Activated CD4-positive, CD25-positive, alpha-beta regulatory T cell treated with anti-CD3 and anti-CD28 coated beads, Interleukin-2, amount 50 U/mL, for 24 hours (primary cell): ENCODE data around the gene GPSM3.
"Not testable (repeated sequence)": the region's sequence is repeated elsewhere in the genome, so short reads cannot be mapped to it uniquely, and the experiment has no call there.

Source experiments
- ATAC-seq, 2 donors: fragments of 150-1000 bp; cut with Tn5 transposase; one replicate each; pipeline ENCODE4 v1.10.0; 2021; ENCODE audit warnings: mild to moderate bottlenecking in 1 of 2, moderate library complexity in 1 of 2

Gene GPSM3, protein sequence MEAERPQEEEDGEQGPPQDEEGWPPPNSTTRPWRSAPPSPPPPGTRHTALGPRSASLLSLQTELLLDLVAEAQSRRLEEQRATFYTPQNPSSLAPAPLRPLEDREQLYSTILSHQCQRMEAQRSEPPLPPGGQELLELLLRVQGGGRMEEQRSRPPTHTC

DNA sequence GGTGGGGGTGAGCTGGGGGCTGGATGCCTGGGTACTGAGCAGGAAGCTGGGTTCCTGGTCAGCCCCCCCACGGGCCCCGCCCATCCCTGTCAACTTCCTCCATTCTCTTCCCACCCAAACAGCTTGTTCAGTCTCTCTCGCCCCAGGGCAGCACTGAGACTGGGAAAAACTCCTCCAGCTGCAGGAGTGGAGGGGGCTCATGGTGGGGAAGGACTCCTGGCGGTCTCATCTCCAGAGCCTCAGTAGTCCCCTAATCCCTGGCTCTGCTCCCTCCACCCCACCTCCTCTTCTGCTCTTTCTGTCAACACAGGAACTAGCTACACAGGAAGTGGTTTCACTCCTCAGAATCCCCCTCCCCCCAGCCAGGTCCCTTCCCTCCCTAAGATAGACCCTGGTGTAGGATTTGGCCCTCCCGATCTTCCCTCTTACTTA, at the start of gene GPSM3:
Gene GPSM3, minus strand, starts transcription at position 36 of the 432 bp plus-strand sequence. CDS start 130 bp downstream, outside the sequence.
- ATAC-seq = no peak

DNA sequence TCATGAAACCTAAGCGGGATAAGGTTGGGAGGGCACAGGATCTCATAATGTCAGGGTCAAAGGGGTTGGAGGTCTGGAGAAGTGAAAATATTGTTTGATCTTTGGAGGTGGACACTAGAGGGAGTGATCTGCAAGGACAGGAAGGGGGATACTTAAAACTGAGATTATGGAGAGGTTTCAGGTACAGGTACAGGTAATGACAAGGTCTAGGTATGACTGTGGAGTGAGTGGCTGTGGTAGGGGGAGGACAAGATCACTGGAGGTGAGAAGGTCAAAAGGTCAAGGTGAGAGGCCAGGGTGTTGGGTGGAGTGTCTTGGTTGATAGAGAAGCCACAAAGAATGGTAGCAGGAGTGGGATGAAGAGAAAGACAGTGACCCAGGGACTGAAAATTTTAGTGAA, 48.2 kb upstream of the GPSM3 start:
- no peak for ATAC-seq

DNA sequence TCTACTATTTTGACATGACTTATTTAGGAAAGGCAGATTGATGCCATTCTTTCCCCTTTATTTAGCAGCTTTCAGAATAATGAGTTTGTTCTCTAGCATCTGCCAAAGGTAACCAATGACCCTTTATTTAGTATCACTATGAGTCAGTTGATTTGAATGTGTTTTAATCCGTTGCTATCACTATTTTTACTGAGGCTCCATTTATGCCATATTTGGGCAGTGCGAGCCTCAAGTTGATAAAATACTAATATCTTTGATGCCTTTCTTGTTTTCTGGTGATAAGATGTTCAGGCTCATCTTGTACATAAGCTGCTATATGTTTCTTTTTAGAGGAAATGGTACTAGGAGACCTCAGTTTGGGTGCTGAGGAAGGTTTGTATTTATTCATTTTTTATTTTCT, 47.0 kb upstream of the GPSM3 start:
- no peak for ATAC-seq

DNA sequence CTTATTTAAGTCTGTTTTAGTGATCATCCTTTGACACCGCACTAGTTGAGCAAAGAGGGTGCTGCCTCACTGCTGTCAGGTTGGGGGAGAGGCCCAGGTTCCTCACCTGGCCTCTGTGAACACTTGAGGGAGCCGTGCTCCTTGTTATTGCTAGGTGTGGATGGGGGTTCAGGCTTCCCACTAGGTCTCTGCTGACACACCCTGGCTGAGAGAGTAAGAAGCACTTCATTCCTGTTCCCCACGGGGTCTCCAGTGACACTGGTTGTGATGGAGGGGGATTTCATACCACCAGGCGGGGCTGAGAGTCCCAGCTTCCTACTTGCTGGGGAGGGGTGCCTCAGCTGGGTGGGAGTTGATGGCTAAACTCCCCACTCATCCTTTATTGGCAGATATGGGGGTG, 42.5 kb upstream of the GPSM3 start:
- ATAC-seq = no peak

DNA sequence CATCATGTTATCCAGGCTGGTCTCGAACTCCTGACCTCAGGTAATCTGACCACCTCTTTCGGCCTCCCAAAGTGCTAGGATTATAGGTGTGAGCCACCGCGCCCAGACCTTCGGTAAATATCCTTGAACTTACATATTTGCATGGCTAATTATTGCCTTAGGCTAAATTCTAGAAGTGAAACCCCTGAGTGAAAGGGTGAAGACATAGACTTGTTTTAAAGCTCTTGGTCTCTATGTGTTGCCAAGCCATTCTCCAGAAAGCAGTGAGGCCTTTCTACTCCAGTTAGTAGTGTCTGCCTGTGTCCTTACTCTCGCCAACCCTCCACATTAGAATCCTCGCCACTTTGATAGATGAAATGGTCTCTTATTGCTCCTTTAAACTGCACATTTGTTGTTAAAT, 34.0 kb upstream of the GPSM3 start:
- no peak for ATAC-seq

DNA sequence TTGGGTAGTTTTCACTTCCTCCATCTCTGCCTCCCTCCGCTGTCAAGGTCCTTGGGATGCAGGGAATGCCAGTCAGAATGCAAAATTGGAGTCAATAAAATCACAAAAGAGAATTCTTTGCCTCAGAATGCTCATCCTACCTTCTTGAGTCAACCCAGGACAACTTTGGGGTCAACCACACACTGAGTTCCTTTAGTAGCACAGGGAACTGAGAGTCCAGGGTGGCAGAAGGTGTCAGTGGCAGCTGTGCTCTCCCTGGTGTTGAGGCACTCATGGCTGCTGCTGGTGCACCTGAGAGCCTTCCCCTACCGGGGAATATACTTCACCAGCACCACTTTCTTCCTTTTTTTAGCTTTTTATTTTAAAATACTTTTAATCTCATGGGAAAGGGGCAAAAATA, 32.3 kb upstream of the GPSM3 start:
- ATAC-seq = peak in 1 of 2 donors; percentile 35

DNA sequence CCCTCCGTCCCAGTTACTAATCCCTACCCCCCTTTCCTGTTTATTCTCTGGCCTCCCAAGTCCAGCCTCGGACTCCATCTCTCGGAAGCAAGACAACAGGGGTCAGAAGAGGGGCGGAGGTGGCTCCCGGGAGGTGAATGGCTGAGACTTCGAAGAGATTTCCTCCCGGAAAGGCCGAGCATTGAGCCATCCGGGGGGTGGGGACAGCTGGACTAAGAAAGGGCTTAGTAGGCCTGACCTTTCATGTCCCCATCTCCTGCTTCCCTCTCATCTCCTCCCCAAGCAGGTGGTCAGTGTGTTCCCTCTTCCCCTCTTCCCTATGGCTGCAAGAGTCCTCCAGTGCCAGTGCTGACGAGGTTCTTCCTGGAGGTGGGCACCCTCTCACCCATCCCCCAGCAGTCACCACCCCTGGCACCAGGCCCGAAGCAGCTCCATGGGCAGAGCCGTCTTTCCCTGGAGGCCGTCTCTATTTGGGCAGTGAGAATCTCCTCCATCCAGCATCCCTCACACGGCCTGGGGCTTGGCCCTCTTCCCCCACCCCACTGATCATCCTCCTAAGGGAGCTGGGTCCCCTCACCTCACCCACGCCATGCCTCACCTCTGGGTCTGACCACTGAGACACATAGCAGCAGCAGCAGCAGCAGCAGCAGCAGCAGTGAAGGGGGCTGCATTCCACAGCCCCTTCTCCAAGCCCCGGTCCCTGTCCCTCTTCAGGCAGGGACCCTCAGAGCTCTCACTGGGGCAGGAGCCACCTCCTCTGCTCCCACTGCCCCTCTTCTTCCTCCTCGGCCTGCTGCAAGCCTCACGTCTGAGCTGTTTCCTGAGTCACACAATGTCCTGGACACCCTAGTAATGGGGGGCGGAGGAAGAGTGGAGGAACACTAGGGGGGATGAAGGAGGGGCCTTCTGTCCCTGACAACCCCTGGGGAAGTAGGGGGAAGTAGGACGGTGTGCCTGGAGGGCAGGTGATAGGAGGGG, 31.1 kb upstream of the GPSM3 start, which contains the start of gene NOTCH4:
Gene NOTCH4, minus strand, starts transcription at position 810 of the 978 bp plus-strand sequence. Its CDS starts 139 bp downstream, at position 671.
- ATAC-seq = no peak

DNA sequence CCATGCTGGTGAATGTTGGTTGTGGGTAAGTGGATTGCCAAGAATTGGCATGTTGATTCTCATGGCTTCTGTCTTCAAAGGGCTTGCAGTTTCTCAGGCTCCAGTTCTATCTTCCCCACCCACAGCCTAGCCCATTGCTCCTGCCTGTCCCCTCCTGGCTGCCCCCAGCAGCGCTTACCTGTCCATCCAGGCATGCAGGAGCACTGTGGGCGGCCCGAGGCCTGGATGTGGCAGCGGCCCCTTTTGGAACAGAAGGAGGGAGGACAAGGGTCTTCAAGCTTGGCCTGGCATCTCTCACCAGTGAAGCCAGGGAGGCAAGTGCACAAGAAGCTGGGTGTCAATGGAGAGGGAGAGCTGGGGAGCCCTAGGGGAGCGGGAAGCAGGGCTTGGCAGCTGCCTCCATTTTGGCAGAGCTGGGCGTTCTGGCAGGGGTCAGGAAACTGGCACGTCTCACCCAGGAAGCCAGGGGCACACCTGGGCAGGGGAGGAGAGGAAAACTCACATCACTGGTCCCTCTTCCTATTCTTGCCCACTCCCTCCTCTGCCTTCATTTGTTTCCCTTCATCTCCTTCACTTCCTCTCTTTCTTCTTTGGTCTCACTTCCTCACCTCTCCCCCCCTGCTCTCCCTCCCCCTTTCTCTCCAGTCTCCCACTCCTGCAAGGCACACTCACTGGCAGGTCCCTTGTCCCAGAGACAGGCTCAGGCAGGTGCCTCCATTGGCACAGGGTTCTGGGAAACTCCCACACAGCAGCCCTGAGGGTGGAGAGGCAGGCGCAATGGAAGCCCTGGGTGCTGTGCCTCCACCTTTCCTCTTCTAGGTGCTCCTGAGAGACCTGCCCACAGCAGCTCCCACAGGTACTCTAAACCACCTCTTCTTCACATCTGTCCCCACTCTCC, 30.1 kb upstream of the GPSM3 start:
- ATAC-seq = no peak

DNA sequence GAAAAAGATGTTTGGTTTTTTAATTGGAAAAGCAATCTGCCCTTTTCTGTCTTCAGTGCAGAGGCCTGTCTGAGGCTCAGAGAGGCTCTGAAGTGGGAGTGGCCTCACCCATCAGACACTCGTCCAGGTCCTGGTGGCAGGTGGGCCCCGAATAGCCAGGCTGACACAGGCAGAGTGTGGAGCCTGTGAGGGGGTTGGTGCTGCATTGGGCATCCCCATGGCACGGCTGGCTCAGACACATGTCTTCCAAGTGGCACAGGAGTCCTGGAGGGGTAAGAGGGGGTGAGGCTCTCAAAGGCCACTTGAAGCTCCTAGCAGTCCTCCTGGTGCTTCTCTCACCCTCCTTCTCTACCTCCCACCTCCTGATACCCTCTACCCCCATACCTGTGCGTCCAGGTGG, 27.6 kb upstream of the GPSM3 start:
- ATAC-seq = no peak

DNA sequence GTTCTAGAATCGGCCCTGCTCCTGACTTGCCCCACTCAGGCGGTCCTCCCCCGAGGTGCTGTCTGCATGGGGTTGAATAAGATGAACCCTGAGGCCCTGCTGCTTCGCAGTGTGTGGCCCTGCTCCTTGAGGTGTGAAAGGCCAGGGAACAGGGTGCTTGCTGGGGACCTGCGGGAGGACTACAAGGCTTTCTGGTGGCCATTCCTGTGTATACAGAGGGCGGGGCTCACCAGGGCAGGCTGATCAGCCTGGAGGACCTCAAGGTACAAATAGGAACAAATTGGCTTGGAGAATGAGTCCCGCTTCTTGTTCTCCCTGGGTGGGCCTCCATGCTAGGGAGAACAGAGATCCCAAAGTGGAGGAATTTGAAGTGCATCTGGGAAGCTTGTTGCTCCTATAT, 25.7 kb upstream of the GPSM3 start:
- ATAC-seq = no peak

DNA sequence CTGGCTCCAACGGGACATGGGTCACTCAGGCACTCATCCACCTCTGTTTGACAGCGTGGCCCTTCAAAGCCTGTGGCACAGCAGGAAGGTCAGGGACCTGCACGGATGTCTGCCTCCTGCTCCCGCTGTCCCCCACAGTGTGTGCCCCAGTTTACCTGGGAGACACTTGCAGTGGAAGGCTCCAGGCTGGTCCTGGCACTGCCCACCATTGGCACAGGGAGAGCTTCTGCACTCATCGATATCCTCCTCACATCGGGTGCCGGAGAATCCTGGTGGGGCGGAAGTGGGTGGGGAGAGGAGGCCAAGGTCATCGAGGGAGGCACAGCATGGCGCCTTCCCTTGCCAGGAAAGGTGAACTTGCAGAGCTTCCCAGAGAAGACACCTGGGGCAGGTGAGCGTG, 24.6 kb upstream of the GPSM3 start:
- ATAC-seq = no peak

DNA sequence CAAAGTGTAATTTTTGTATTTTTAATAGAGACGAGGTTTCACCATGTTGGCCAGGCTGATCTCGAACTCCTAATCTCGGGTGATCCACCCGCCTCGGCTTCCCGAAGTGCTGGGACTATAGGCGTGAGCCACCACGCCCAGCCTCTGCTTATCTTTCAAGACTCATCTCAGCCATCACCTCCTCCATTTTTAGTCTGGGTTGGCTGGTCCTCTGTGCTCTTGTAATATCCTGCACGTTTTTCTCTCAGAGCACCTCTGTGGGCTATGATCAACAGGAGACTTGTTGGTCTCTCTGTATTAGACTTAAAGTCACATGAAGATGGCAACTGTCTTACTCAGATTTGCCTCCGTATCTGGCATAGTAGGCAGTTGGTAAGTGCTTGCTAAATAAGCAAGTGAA, 23.8 kb upstream of the GPSM3 start:
- no peak for ATAC-seq

DNA sequence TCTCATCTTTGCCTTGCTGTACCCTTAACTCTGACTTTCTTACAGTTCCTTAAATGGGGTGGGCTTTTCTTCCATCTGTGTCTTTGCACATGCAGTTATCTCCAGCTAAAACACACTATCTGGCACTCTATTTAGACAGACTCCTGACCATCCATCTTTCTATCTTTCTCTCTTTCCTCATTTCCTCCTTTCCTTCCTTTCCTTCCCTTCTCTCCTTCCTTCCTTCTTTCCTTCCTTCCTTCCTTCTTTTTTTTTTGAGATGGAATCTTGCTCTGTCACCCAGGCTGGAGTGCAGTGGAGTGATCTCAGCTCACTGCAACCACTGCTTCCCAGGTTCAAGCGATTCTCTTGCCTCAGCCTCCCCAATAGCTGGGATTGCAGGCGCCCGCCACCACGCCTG, 23.2 kb upstream of the GPSM3 start:
- no peak for ATAC-seq

DNA sequence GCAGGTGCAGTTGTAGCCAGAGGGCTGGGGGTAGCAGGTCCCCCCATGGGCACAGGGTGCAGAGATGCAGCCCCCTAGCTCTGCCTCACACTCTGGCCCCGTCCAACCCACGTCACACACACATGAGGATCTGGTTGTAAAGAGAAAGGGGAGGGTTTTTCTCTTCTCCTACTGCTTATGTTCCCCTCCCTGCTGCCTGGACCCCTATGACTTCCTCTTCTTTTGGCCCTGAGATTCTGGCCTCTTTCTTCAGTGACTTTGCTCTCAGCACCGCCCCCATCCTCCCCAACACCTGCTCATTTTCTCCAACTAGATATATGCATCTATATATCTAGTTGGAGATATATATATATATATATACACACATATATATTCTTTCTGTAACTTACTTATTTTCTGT, 21.7 kb upstream of the GPSM3 start:
- no peak for ATAC-seq

DNA sequence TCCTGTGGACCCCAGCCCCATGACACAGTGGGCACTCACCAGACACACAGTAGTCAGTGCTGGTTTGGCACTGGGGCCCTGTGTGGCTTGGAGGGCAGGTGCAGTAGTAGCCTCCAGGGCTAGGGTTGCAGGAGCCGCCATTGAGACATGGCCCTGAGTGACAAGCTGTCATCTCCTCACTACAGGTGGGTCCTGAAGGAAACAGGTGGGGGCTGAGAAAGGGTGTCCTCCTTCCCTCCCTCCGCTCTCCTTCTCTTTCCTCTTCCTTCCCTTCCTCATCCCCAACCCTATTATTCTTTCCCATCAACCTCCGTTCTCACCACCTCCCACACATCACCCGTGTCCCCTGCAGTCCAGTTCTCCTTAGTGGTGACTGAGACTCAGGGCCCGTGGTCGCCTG, 21.2 kb upstream of the GPSM3 start:
- no peak for ATAC-seq

DNA sequence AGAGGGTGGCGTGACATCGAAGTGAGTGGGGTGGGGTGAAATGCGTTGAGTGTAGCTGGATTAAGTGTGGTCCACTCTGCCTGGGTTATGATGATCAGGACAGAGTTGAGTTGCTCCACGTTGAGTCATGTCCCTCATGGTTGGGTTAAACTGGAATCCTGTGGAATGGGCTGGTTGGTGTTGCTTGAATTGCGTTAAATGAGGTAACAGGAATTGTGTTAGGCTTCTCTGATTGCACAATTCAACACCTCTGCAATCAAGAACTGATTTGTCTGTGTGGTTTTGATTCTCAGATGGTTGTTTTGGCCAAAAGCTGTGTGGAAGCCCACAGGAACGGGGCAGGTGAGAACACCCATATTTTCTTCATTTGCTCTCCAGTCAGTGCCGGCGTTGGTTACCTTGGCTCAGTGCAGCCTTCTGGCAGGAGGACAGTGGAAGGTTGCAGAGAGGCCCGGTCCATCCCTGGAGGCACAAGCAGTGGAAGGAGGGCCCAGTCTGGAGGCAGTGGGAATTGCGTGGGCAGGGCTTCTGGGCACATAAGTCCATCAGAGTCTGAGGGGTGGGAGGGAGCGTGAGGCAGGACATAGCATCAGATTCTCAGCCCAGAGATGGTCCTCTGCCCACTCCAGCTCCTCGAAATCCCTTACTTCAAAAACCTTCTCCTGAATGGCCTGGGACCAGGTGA, 19.8 kb upstream of the GPSM3 start:
- no peak for ATAC-seq

DNA sequence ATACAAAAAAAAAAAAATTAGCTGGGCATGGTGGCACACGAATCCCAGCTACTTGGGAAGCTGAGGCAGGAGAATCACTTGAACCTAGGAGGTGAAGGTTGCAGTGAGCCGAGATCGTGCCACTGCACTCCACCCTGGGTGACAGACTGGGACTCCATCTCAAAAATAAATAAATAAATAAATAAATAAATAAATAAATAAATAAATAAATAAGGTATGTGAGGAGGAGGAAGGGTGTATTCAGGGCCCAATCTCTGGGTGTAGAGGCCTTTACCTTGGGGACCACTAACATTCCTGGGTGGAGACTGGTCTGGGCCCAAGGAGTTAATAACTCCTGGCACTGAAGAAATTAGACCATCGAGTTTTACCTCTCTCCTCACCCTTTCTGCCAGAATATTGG, 19.0 kb upstream of the GPSM3 start:
- not testable (repeated sequence) for ATAC-seq

DNA sequence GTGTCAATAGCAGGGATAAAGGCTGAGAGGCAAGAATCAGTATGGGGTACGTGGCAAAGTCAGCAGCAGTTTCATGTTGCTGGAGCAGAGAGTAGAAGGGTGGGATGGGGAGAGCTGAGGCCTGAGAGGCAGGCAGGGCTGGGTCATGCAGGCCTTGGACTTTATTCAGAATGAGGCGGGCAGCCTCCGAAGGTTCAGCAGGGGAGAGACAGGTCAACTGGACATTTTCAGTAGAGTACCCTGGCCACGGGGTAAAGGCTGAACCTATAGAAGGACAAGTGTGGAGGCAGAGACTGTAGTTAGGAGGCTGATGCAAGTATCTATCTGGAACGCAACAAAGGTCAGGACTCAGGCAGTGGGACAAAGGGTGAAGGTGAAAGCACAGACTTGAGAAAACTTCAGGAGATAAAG, 17.8 kb upstream of the GPSM3 start:
- no peak for ATAC-seq

DNA sequence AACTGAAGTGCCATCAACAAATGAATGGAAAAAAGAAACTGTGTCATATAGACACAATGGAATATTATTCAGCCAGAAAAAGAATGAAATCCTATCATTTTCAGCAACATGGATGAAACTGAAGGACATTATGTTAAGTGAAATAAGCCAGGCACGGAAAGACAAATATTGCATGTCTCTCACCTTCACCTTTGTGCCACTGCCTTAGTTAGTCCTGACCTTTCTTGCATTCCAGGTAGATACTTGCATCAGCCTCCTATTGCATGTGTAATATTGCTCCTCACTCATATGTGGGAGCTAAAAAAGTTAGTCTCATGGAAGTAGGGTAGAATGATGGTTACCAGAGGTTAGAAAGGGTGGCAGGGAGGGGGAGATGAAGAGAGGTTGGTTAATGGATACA, 16.6 kb upstream of the GPSM3 start:
- ATAC-seq = no peak

DNA sequence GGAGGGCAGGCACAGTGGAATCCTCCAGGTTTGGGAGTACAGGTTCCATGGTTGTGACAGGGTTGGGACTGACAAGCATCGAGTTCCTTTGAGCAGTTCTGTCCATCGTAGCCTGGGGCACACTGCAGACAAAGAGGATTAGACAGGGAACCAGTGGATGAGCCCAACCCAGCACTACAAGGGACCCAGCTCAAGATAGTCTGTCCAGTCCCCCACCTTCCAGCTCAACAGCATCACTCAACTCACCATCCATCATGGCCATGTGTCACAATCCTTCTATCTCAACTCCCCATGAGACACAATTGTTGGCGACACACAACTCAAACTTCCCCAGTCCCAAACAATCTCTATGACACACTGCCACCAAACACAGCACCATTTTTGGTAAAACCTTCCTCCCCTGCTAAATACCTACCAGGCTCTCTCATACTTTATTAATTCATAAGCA, 11.8 kb upstream of the GPSM3 start:
- ATAC-seq = no peak

DNA sequence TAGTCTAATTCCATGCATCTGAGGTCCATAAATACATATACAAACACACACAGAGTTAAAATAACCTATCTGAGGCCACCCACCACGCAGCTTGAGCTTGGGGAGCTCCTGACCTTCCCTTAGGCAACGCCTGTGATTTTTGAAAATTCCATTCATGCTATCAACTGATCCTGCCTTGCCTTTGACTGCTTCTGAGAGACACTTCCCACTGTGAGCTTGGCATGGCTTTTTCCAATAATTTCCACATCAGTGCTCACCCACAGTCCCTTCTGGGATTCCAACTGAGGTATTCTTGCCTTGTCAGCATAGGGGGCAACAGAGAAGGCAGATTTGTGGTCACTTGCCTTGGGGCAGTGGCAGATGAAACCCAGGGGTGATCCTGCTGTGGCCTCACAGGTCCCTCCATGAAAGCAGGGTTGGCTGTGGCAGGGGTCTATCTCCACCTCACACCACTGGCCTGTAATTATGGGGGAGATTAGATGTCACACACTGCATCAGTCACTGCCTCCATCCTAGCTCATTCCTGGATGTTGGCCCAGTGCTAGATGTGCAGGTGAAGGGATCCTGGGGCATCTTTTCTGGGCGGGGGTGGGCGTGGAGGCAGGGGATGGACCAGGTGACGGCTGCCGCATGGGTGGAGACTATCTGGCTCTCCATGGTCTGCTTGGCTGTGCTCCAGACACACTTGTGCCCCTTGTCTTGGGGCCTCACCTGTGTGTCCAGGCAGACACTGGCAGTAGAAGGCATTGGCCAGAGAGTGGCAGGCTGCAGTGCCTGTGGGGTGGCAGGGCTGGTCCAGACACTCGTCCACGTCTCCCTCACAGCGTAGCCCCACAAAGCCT, 11.2 kb upstream of the GPSM3 start:
- no peak for ATAC-seq
